SK-MEL-5 (cell line): ENCODE data around the gene LRMDA. TPM values are rescaled to one million over a fixed set of nuclear protein-coding genes. Genes with fewer than 3 reads are reported as not detected.

ENCODE experiments used
- DNase-seq: peaks from one replicate; pipeline ENCODE4 v3.0.0-alpha.2; 2016; ENCODE audit warnings: low read depth, low spot score
- in situ Hi-C: cut with HindIII; loops from 2 replicates; pipeline ENCODE4 v1.10.0; 2016; ENCODE audit warnings: low sequenced_read_pairs, high pct_unique_total_duplicates, low pct_unique_long_range_greater_than_20kb
- total RNA-seq: library from RNA; depleted of rRNA; stranded (reverse); fragments of >200 nt; shearing (Covaris generic); gene quantifications from 2 replicates; pipeline ENCODE4 v1.2.3, GENCODE V29; 2014

LRMDA gene
- total RNA-seq, 1 experiment from 2014 or later, result 25.2 TPM

DNA sequence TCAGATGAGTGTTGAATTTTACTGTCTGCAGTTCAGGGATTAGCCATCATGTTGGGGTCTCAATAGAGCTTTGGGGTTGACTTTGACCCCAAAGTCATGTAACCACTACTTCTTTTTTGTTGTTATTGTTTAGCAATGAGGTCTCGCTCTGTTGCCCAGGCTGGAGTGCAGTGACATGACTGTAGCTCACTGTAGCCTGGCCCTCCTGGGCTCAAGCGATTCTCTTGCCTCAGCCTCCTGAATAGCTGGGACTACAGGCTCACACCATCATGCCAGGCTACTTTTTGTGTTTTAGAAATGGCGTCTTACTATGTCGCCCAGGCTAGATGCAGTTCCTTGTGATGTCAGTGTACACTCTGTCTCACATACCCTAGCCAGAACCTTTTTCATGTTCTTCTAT is 598.4 kb downstream of the LRMDA start:
- no peak for DNase-seq
- in situ Hi-C loops, result no loop called here

DNA sequence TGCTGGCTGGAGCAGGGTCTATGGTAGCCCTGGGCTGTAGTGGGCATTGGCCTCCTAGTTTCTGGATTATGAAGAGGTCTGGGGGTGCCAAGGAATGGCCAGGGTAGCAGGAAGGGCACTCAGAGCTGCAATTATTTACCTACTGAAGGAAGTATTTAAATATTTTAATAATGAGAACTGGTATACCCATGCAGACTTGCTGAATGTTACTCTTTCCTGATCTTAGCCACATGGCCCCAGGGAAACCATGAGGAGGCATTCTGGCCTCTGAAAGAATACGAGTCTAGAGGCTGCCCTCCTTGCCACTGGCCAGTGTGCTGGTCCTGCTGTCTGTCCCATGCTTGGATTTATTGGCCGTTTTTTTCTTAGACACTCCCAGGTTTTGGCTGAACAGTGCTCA is 599.7 kb downstream of the LRMDA start:
- DNase-seq, result no peak
- in situ Hi-C loops, result no loop called here

DNA sequence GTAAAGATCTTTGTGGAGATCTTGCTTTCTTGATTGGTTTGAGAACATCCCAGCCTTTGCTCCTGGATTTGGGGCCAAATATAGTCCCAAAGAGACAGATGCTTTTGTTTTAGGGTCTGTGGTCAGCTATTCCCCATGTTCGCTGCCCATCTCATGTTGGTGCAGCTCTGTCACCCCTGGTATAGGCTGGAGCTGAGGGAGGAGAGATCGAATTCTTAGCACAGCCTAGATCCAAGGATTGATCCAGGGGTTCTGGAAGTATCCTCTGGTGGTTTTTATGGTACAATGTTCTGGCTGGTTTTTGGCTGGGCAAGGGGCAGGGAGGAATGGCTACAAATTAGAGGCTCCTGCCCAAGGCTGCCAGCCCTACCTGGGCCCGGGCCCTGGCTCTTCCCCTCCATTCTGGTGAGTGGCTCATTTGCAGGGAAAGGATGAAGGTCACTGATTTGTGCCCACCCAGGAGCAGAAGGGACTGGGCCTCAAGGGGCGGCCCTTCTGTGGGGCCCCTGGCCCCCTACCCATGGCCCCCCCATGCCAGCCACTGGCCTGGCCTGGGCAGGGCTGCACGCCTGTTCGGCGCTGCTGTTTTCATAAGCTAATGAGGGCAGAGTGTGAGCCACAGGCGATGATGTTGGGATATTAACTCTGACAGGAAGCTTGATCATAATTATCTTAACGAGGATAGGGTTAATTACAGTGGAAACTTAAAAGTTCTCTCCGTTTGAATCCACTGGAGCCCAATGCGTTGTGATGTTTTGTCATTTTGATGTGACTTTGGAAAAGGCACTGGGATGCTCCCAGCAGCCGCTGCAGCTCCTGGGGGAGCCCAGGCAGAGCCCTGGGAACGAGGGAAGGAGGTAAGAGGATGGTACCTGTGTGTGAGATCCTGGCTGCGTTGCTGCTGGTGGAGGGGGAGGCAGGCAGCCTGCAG is 600.6 kb downstream of the LRMDA start:
- no peak for DNase-seq
- in situ Hi-C loops, result no loop called here

DNA sequence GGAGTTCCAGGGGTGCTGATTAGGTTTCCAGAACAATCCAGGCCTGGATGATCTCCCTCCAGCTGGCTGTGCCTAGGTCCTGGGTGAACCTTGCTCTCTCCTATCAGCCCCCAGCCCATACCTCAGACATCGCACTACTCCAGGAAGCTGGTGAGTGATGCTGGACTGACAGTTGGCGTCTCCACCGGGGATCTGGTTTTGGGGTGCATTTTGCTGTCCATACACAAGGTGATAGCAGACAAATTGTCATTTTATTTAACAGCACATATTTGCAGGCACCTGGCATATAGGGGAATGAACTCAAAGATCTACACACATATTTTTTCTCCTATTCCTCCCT is 601.2 kb downstream of the LRMDA start:
- DNase-seq, result no peak
- in situ Hi-C loops, result no loop called here

DNA sequence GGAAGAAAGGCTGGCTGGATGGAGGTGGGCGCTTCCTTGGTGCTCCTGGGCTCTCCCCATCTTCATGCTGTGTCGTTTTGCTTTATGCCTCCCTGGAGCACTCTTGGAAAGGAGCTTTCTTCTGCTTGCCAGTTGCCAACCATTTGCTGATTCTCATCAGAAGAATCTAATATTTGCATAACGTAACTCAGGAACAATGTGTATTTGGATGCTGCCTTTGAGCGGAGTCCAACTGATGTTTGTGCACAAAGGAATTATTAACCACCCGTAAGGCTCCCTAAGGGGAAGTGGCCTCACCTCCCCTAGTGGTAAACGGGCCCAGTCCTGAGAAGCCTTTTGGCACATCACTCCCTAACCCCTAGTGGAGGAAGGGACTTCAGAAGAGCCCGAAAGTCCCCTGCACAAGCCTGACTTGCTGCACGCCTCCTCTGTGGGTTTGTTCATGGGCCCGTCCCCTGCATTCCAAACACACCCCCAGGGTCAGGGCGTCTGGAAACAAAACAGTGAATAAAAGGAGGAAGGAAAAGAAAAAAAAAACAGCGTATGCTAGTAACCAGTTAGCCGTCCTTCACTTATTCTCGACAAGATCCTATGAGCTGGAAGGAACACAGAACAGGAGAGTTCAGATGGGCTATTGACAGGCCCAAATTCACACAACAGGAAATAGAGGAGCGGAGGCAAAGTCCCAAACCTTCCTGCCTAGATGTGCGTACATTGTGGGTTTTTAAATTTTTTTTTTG is 602.2 kb downstream of the LRMDA start:
- DNase-seq, result no peak
- in situ Hi-C loops, result no loop called here

DNA sequence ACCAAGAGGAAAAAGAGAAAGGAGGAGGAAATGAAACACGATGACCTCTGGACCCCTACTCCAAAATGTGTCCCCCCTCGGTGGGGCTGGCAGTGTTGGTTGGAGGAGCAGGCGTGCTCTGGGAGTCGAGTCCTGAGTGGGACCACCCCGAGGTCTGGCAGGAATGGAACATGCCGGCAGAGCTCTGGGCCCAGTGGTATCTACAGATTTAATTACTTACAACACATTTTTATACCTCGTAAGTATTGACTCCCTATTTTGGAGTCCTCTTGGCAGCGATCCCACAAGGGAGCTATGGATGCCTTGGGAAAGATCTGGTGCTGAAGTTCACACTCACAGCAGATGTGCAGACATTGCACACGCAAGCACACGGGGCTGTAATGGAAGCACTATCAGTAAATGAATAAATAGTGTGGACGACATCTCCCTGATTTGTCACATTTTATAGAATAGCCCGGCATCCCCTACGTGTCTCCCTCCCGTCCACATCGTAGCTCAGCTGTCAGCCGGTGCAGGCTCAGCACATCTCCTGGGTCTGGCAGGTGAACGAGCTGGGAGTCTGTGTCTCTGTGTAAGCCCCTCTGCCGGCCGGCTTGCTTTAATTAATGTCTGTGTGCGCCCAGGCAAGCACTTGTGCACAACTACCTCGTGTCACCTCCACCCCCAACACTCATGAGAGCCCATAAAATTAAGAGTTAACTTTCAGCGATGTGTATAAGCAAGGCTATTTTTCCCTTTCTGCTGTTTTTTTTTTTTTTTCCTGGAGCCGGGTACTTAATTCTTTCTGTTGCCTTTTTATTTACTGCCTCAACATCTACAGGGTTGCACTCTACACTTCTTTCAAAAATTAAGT is 603.2 kb downstream of the LRMDA start:
- in situ Hi-C loops, result no loop called here
- no peak for DNase-seq

DNA sequence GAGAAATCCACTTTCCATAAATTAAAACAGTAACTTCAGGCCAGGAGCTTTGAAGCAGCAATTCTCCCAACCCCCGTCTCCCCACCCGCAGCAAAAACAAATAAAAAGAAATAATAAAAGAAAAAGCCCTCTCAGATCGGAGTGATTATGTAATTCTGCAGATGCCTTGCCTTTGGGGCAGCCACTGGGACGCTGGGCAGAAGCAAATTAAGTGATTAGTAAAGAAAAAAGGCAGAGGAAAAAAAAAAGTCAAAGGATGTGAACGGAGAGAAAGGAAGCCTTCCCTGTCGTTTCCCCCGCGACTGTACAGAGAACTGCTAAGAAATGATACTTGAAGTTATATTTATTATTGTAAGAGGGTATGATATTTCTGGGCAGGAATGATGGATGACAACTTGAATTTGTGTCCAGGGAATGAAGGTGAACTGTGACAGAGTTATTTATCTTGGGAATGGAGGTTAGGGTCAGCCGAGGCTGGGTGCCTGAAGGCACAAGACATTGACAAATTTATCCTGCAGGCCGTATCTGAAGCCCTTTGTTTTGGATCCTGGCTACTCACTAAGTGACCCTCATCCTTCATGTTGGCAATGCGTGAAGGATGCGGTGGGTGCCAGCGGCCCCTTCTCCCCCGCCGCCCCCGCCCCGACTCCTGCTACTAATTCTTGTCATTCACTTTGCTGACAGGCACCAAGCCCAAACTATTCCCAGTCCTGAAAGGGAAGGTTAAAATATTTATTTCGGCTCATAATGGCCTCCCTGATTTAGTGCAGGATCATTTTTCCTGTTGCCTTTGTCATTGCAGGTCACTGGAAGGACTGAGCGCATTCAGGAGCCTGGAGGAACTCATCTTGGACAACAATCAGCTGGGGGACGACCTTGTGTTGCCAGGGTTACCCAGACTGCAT is 604.0 kb downstream of the LRMDA start:
- no peak for DNase-seq
- in situ Hi-C loops, result no loop called here

DNA sequence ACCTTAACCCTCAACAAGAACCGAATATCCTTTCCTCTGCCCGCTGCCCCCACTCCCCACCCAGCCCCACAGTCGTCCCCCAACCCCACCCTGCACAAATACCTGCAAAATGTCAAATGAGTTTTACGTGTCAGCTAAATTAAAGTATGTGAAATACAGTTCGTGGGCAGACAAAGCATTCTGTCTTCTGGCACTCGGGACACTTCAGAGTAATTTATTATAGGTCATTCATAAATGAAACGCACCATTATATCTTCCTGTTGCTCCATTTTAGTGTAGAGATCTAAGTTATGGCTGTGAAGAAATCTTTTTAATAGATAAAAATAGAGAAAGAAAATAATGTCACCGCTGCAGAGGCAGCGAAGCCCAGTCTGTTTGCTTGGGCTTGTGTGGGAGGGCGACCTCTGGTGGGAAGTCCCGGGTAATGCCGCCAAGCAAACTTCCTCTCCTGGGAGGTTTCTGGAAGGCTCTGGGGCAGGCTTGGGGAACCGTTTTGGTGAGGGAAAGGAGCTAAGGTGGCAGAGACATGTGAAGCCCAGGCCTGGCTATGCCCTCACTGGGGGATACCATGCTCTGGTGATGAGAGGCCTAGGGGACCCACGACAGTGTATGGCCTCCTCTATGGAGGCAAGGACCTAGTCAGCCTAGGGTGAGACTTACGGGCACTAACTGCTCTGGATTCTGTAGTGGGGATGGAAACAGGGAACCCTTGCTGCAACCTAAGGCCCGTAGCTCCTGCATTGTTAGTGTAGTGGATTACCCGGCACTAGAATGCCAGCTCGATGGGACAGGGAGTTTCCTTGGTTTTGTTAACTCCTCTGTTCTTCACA is 604.9 kb downstream of the LRMDA start:
- DNase-seq, result peak; percentile 57
- in situ Hi-C loops, result no loop called here

DNA sequence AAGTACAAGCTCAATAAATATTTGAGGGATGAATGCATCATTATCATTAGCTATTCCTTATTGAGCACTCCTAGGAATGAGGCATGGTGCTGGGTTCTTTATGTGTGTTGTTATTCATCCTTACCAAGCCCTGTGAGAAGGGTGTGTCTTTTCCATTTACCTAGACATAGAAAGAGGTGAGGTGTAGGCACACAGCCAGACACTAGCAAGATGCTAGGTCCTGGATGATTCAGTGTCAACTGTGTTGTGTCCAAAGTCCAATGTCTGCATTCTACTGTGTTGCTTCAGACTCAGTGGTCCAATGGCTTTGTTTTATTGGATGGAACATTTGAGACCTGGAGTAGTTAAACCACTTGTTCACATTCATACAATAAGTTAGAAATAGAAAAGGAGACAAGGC is 605.5 kb downstream of the LRMDA start:
- DNase-seq, result no peak
- in situ Hi-C loops, result no loop called here

DNA sequence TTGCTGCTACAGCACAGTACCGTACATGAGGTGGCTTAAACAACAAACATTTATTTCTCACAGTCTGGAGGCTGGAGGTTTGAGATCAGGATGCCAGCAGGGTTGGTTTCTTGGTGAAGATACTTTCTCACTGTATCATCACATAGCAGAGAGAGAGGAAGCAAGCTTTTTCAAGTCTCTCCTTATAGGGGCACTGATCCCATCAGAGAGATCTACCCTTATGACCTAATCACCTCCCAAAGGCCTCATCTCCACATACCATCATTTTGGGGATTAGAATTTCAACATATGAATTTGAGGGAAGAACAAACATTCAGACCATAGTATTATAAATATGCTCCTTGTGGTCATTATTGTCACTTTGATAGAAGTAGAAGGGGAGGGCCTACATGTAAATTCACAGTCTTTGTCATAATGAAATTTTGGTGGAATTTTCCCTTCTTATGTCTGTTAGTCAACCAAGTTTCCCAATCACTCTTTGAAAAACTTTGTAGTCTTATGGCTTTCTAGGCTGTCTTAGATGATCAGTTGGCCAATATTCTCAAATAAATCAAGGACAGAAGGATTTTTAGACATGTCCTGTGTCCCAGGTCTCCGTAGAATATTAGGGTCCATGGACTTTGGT is 606.2 kb downstream of the LRMDA start:
- in situ Hi-C loops, result no loop called here
- DNase-seq, result no peak

DNA sequence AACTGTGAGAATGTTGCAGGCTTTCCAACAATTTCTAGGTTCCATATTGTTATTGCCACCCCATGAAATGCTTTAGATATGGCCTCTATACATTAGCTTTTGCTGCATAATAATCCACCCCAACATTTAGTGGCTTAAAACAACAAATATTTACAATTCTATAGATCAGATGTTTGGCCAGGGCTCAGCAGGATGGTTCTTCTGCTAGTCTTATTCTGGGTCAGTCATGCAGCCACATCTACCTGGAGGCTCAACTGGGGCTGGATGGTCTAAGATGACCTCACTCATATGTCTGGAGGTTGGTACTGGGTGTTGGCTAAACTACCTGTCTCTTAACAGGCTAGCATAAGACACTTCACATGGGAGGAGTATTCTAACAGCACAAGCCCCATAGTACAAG is 607.3 kb downstream of the LRMDA start:
- in situ Hi-C loops, result no loop called here

DNA sequence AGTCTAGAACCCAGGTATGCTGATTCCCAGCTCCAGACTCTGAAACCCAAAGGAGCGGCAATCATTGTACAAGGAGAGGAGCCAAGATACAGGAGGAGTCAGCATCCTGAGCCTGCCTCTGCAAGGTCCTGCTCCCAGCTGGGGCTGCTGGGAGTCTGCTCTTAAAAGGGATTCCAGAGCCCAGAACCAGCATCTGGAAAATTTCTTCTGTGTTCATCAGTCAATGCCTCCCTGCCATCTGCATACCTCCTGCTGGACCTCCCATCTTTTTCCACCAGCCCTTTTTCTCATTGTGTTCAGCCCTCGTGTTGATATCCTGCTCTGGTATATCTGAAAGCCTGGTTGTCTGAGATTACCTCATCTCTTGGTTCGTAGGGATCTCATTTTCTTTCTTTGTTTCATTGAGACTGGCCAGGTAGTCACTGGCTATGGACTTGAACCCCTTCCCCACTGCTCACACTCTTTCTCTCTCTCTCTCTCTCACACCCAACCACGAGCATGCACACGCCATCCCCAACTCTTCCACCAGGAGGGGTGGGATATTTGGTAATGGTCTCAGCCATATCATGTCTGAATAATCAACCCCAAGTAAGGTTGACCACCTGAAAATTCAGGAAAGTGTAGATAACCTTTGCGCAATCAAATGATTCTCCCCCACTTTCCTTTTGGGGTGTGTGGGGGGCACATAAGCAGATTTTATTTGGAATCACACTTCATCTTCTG is 608.8 kb downstream of the LRMDA start:
- DNase-seq, result no peak
- in situ Hi-C loops, result no loop called here

More for the DNA sequence above, 607.3 kb downstream of the LRMDA start:
- no peak for DNase-seq

DNA sequence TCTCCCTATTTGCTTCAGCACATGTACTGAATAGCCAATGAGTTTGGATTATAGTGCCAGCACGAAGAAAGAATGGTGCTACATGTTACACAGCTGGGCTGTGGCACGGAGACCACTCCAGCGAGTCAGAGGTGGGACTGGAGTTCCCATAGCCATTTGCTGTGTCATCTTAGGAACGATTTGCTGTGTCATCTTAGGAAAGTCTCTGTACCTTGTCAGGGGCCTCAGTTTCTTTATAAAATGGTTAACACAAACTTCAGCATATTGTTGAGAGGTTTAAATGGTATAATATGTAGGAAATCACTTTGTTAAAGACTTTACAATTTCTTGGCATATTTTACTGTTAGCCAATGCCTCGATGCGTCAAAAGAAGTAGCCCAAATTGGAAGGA is 609.4 kb downstream of the LRMDA start:
- DNase-seq, result no peak
- in situ Hi-C loops, result no loop called here

DNA sequence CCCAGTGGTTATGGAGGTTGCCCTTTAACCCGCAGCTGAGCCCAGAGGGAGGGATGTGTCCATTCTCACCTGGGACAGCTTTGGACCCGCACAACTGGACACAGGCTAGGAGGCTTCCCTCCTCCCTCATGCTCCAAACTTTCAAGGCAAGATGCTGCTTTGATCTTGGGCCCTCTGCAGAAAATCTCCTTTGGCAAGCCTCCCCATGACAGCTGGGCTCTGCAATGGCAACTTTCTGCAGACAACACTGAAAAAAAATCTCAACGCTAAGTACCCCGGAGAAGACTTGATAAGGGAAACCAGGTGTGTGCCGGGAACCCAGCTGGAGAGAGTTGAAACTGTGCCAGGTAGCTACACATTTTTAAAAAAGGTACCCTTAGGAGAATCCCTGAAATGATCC is 610.1 kb downstream of the LRMDA start:
- in situ Hi-C loops, result no loop called here
- DNase-seq, result no peak

DNA sequence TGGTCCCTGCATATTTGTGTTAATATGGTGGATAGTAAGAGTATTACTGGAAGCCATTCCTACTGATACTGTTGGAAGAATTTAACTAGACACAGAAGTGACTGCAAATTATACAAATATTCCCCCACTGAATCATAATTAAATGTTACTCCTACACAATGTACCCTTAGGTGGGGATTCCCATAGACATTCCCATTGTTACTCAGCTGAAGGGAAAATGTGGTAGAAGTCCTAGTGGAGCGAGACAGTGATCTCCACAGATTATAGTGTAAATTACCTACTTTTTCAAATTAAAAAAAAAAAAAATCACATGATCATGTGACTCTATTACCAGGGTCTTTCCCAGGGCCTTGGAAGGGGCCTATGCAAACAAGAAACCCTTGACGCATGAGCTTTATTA is 611.8 kb downstream of the LRMDA start:
- in situ Hi-C loops, result no loop called here
- DNase-seq, result no peak

DNA sequence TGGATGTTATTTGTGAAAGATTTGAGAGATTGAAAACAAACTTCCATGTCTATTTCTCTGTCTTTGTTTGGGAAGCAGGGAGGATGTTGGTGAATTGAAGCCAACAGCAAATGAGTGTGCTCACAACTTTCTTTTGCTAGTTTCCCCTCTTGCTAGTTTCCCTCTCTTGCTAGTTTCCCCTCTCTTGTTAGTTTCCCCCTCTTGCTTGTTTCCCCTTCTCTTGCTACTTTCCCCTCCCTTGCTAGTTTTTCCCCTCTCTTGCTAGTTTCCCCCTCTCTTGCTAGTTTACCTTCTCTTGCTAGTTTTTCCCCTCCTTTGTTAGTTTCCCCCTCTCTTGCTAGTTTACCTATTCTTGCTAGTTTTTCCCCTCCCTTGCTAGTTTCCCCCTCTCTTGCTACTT is 613.3 kb downstream of the LRMDA start:
- DNase-seq, result no peak
- in situ Hi-C loops, result no loop called here
